ENCODE data around the gene SIRT7. TPM values are rescaled to one million over a fixed set of nuclear protein-coding genes. Genes with fewer than 3 reads are reported as not detected.

Gene SIRT7
- total and polyA plus RNA-seq, 7 donors, result 11.4 to 62.2 (median 28.8) TPM

DNA sequence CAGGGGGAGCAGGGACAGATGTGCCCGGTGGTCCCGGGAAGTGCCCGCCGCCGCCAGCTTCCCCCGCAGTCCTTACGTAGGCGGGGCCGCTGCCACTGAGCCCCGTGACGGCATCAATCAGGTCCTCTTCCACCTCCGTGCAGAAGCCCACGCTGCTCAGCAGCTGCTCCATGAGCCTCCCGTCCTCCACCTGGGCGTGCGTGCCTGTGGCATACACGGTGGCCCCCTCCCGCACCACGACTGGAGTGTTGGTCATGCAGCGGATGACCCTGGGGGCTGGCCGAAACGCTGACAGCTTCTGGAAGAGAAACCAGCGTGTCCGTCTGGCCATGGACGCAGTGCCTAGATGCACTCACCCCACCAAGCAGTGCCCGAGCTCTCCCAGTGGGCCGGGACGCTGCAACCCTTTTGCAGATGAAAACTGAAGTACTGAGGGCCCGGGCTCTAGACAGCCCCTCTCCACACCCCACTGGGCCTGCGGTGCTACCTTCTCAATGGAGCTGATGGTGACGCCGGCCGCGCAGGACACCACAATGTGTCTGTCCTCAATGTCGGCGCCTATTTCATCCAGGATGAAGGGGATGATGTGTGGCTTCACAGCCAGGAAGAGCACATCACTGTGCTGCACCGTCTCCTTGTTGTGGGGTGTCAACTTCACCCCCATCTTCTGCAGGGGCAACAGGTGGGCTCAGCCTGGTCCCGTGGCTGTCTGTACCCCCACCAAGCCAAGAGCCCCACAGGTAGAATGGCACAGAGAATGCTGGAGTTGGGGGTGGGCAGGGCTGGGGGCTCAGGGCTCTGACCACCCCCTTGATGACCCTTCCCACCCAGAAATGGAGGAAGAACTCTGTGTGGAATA is 17.1 kb upstream of the SIRT7 start:
- Histone ChIP-seq H3K4me1 (peaks cover 0 to 22% (median 13%) of the 10 kb centered on the region in 4 donors), H3K9me3 (no peaks in the 10 kb centered on the region), H3K27me3 (no peaks in the 10 kb centered on the region), H3K36me3 (no peaks in the 10 kb centered on the region), H3K4me3 (no peak overlapping the region), H3K27ac (no peak overlapping the region)
- no peak for DNase-seq
- WGBS, 2 donors, result 95% methylated on average over 38 of the region's 38 CpGs
- TF ChIP-seq CTCF (IDR thresholded peaks at IDR 0.05) (no peak), POLR2A (IDR thresholded peaks at IDR 0.05) (no peak), EP300 (IDR thresholded peaks at IDR 0.05) (no peak), POLR2AphosphoS5 (IDR thresholded peaks at IDR 0.05) (no peak)
- intact Hi-C loops (cut with DNase I), result no loop called here

- 92% methylated on average over 23 of the region's 23 CpGs for WGBS, 2 donors
- Histone ChIP-seq H3K36me3 (no peaks in the 10 kb centered on the region), H3K27me3 (peaks cover 0 to under 1% (median 0%) of the 10 kb centered on the region in 3 donors), H3K9me3 (no peaks in the 10 kb centered on the region), H3K4me1 (peaks cover 0 to 22% (median 11%) of the 10 kb centered on the region in 4 donors), H3K27ac (no peak overlapping the region), H3K4me3 (no peak overlapping the region)
- no peak for DNase-seq
- no peak for TF ChIP-seq POLR2A (IDR thresholded peaks at IDR 0.05)
- no peak for TF ChIP-seq EP300 (IDR thresholded peaks at IDR 0.05)
- no peak for TF ChIP-seq CTCF (IDR thresholded peaks at IDR 0.05)
- TF ChIP-seq POLR2AphosphoS5 (IDR thresholded peaks at IDR 0.05), result no peak
- intact Hi-C loops (cut with DNase I), result no loop called here
Measured at GRCh38 chr17:81934098-81934757, 16.3 kb upstream of the SIRT7 start.

DNA sequence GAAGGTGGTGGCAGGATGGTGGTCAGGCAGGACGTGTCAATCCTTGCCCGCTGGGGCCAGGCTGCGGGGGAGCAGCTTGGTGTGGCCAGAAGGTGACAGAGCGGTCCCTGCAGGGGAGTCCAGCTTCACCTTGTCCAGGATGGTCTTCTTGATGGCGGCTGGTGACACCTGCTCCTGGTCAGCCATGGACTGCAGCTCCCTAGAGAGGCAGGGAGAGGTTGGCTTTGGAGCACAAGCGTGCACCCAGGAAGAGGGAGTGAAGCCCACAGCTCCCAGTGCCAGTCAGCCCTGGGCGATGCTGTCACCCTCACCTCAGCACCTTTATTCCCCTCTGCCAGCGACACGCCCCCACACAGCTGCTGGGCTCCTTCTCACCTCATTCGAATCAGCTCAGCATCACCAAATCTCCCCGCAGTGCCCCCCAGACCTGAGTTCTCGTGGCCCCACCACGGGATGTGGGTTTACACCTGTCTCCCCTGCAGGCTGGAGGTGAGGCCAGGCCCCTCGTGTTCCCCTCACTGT is 15.3 kb upstream of the SIRT7 start:
- Histone ChIP-seq H3K36me3 (no peaks in the 10 kb centered on the region), H3K27ac (no peak overlapping the region), H3K4me1 (peaks cover 0 to 31% (median 18%) of the 10 kb centered on the region in 4 donors), H3K4me3 (no peak overlapping the region), H3K9me3 (no peaks in the 10 kb centered on the region), H3K27me3 (peaks cover 0 to 10% (median 0%) of the 10 kb centered on the region in 3 donors)
- TF ChIP-seq CTCF (IDR thresholded peaks at IDR 0.05), result no peak
- TF ChIP-seq POLR2A (IDR thresholded peaks at IDR 0.05), result no peak
- no peak for TF ChIP-seq EP300 (IDR thresholded peaks at IDR 0.05)
- no peak for TF ChIP-seq POLR2AphosphoS5 (IDR thresholded peaks at IDR 0.05)
- WGBS, 2 donors, result 88 to 94% methylated on average over 14 of the region's 14 CpGs
- DNase-seq, result no peak
- intact Hi-C loops (cut with DNase I), result no loop called here

GRCh38 chr17:81932333-81932983 is 14.5 kb upstream of the SIRT7 start:
- Histone ChIP-seq H3K4me3 (no peak overlapping the region), H3K27ac (no peak overlapping the region), H3K9me3 (no peaks in the 10 kb centered on the region), H3K4me1 (peaks cover 0 to 29% (median 20%) of the 10 kb centered on the region in 4 donors), H3K27me3 (peaks cover 0 to 13% (median 0%) of the 10 kb centered on the region in 3 donors), H3K36me3 (no peaks in the 10 kb centered on the region)
- WGBS, 2 donors, result 92 to 93% methylated on average over 9 of the region's 9 CpGs
- intact Hi-C loops (cut with DNase I), result no loop called here
- TF ChIP-seq POLR2A (IDR thresholded peaks at IDR 0.05), result no peak
- no peak for TF ChIP-seq CTCF (IDR thresholded peaks at IDR 0.05)
- no peak for TF ChIP-seq POLR2AphosphoS5 (IDR thresholded peaks at IDR 0.05)
- TF ChIP-seq EP300 (IDR thresholded peaks at IDR 0.05), result no peak
- DNase-seq, result no peak
